Kidney capillary endothelial cell (primary cell): ENCODE results near the gene MRPL36.

Experiments
- DNase-seq: peaks from one replicate; pipeline ENCODE4 v3.0.0-alpha.2; 2018; ENCODE audit warnings: low spot score

Gene MRPL36

GRCh38 chr5:1781726-1782384 is 17.8 kb downstream of the MRPL36 start:
- no peak for DNase-seq

GRCh38 chr5:1781107-1781506 is 18.5 kb downstream of the MRPL36 start:
- no peak for DNase-seq

GRCh38 chr5:1780614-1780930 is 19.1 kb downstream of the MRPL36 start:
- no peak for DNase-seq

GRCh38 chr5:1779782-1780613 is 19.6 kb downstream of the MRPL36 start:
- DNase-seq: no peak

GRCh38 chr5:1779021-1779680 is 20.5 kb downstream of the MRPL36 start:
- no peak for DNase-seq

- DNase-seq: no peak
These were observed 21.3 kb downstream of the MRPL36 start for GRCh38 chr5:1778138-1779020.

GRCh38 chr5:1777281-1778137 is 22.1 kb downstream of the MRPL36 start:
- DNase-seq: no peak

- DNase-seq: no peak
These were observed 22.8 kb downstream of the MRPL36 start for GRCh38 chr5:1776831-1777230.

GRCh38 chr5:1772634-1773033 is 27.0 kb downstream of the MRPL36 start:
- DNase-seq: peak; percentile 35

GRCh38 chr5:1771149-1772065 is 28.2 kb downstream of the MRPL36 start:
- DNase-seq: no peak

- DNase-seq: no peak
These were observed 29.2 kb downstream of the MRPL36 start for GRCh38 chr5:1770443-1770802.

GRCh38 chr5:1769752-1770442 is 29.7 kb downstream of the MRPL36 start:
- no peak for DNase-seq

GRCh38 chr5:1769017-1769640 is 30.5 kb downstream of the MRPL36 start:
- no peak for DNase-seq

GRCh38 chr5:1768283-1769000 is 31.2 kb downstream of the MRPL36 start:
- no peak for DNase-seq

- no peak for DNase-seq
These were observed 31.9 kb downstream of the MRPL36 start for GRCh38 chr5:1767524-1768282.

GRCh38 chr5:1765880-1766235 is 33.8 kb downstream of the MRPL36 start:
- no peak for DNase-seq

GRCh38 chr5:1765141-1765879 is 34.3 kb downstream of the MRPL36 start:
- no peak for DNase-seq
